Left cardiac atrium (tissue), 4 donors: ENCODE measurements around the gene IFNL2. TPM values are rescaled to one million over a fixed set of nuclear protein-coding genes. Genes with fewer than 3 reads are reported as not detected.
"Not testable (repeated sequence)": the region's sequence is repeated elsewhere in the genome, so short reads cannot be mapped to it uniquely, and the experiment has no call there.

Experiments used
- ATAC-seq, 2 donors: fragments of 200-7000 bp; cut with Tn5 transposase; one replicate each; pipeline ENCODE4 v1.9.1; 2020; ENCODE audit warnings: mild to moderate bottlenecking in 2 of 2, moderate library complexity in 2 of 2
- DNase-seq: peaks from one replicate; pipeline ENCODE4 v3.0.0-alpha.2; 2020
- intact Hi-C, 2 donors: fragments of 100-400 bp; cut with DNase I; formaldehyde crosslinking; loops; one replicate each; pipeline versions ENCODE4 v1.14.1 to v1.15.1; 2022 to 2023
- total RNA-seq, 2 donors: library from RNA; stranded (reverse); fragmentation: NEBNext Ultra II Directional; extraction: Animal tissue kit (Norgen Biotek cat#: 25700); gene quantifications; one replicate each; pipeline ENCODE4 v1.2.1, GENCODE V29; 2021
- donor health status: DM: no; HTN: yes; CAD: no.
- donor health status: DM: no; HTN: yes; CAD: no; lungs with severe emphysema.
- donor health status: DM: yes; HTN: yes; CAD: no.
- donor health status: Dilated cardiomyopathy.

IFNL2 gene
- total RNA-seq, 2 donors from 2014 or later = not detected

GRCh38 chr19:39251081-39251480 is 17.1 kb upstream of the IFNL2 start:
- ATAC-seq (no peak), DNase-seq (no peak)
- intact Hi-C loops = no loop called here

- ATAC-seq (no peak), DNase-seq (no peak)
- intact Hi-C loops = no loop called here
Measured at GRCh38 chr19:39251846-39252245, 16.4 kb upstream of the IFNL2 start.

GRCh38 chr19:39252458-39252857 is 15.7 kb upstream of the IFNL2 start:
- DNase-seq (no peak), ATAC-seq (no peak)
- intact Hi-C loops = no loop called here

GRCh38 chr19:39253374-39254149 is 14.6 kb upstream of the IFNL2 start:
- intact Hi-C loops = no loop called here
- ATAC-seq (no peak), DNase-seq (no peak)

GRCh38 chr19:39254531-39255345 is 13.5 kb upstream of the IFNL2 start:
- DNase-seq = no peak
- no peak for ATAC-seq
- intact Hi-C loops = no loop called here

GRCh38 chr19:39257227-39257626 is 11.0 kb upstream of the IFNL2 start:
- intact Hi-C loops = no loop called here
- ATAC-seq = no peak
- no peak for DNase-seq

GRCh38 chr19:39261704-39262103 is 6.5 kb upstream of the IFNL2 start:
- DNase-seq = no peak
- ATAC-seq = no peak
- intact Hi-C loops = no loop called here

- no peak for ATAC-seq
- intact Hi-C loops = no loop called here
- DNase-seq = no peak
Measured at GRCh38 chr19:39262496-39262895, 5.7 kb upstream of the IFNL2 start.

- intact Hi-C loops = no loop called here
- ATAC-seq (no peak), DNase-seq (no peak)
Measured at GRCh38 chr19:39263912-39264305, 4.3 kb upstream of the IFNL2 start.

- DNase-seq = no peak
- intact Hi-C loops = no loop called here
- ATAC-seq = peak; percentile 41 to 64
Measured at GRCh38 chr19:39264306-39265290, 3.6 kb upstream of the IFNL2 start.

GRCh38 chr19:39265321-39265916 is 2.8 kb upstream of the IFNL2 start:
- DNase-seq = no peak
- intact Hi-C loops = no loop called here
- ATAC-seq = peak in 1 of 2 donors; percentile 15

- DNase-seq, intact Hi-C loops, ATAC-seq: not testable (repeated sequence)
Measured at GRCh38 chr19:39268531-39269223, 481 bp downstream of the IFNL2 start.

- DNase-seq, ATAC-seq, intact Hi-C loops: not testable (repeated sequence)
Measured at GRCh38 chr19:39269369-39269768, 1.2 kb downstream of the IFNL2 start.

- ATAC-seq (no peak), DNase-seq (no peak)
- intact Hi-C loops = no loop called here
Measured at GRCh38 chr19:39270036-39270871, 2.1 kb downstream of the IFNL2 start.

GRCh38 chr19:39273859-39274258 is 5.7 kb downstream of the IFNL2 start:
- DNase-seq, intact Hi-C loops, ATAC-seq: not testable (repeated sequence)

GRCh38 chr19:39275578-39275977 is 7.4 kb downstream of the IFNL2 start:
- DNase-seq = no peak
- intact Hi-C loops = no loop called here
- ATAC-seq = no peak

- no peak for ATAC-seq
- DNase-seq = no peak
- intact Hi-C loops = no loop called here
Measured at GRCh38 chr19:39276740-39277139, 8.5 kb downstream of the IFNL2 start.
